Measurements from ENCODE around the gene LRRC56. TPM values are rescaled to one million over a fixed set of nuclear protein-coding genes. Genes with fewer than 3 reads are reported as not detected.
A peak's percentile ranks its signal among the peaks of the same experiment; 100 is the strongest.
"Not testable (repeated sequence)": the region's sequence is repeated elsewhere in the genome, so short reads cannot be mapped to it uniquely, and the experiment has no call there.

Gene LRRC56
- polyA plus RNA-seq, 1 donor, result 2.4 TPM

GRCh38 chr11:508956-509355, 28.4 kb upstream of the LRRC56 start:
- Histone ChIP-seq H3K27ac (ENCODE audit: low read length) (no peak overlapping the region), H3K36me3 (ENCODE audit: control insufficient read depth, insufficient read depth, low read length) (peaks cover 17% of the 10 kb centered on the region), H3K4me3 (ENCODE audit: low read length) (no peak overlapping the region), H3K9me3 (ENCODE audit: control insufficient read depth, low read depth, low read length) (peaks cover 3% of the 10 kb centered on the region), H3K27me3 (ENCODE audit: control insufficient read depth, insufficient read depth, low read length) (no peaks in the 10 kb centered on the region), H3K4me1 (ENCODE audit: control insufficient read depth, insufficient read depth, low read length) (peaks cover 17% of the 10 kb centered on the region)
- no CpG with 5 or more reads among the region's 5 CpGs for WGBS (ENCODE audit: insufficient coverage, low lambda C conversion rate)
- no peak for DNase-seq

- DNase-seq, result no peak
- peaks cover 12% of the 10 kb centered on the region for H3K9me3 ChIP-seq (ENCODE audit: control insufficient read depth, low read depth, low read length)
- H3K27me3 ChIP-seq (ENCODE audit: control insufficient read depth, insufficient read depth, low read length), result no peaks in the 10 kb centered on the region
- H3K27ac ChIP-seq (ENCODE audit: low read length), result no peak overlapping the region
- WGBS (ENCODE audit: insufficient coverage, low lambda C conversion rate), result 100% methylated on average over 2 of the region's 29 CpGs
- H3K4me3 ChIP-seq (ENCODE audit: low read length), result no peak overlapping the region
- peaks cover 17% of the 10 kb centered on the region for H3K36me3 ChIP-seq (ENCODE audit: control insufficient read depth, insufficient read depth, low read length)
- peaks cover 2% of the 10 kb centered on the region for H3K4me1 ChIP-seq (ENCODE audit: control insufficient read depth, insufficient read depth, low read length)
Measured at GRCh38 chr11:512761-513595, 24.3 kb upstream of the LRRC56 start.

- Histone ChIP-seq H3K36me3 (ENCODE audit: control insufficient read depth, insufficient read depth, low read length) (peaks cover 13% of the 10 kb centered on the region), H3K4me3 (ENCODE audit: low read length) (no peak overlapping the region), H3K27ac (ENCODE audit: low read length) (no peak overlapping the region), H3K9me3 (ENCODE audit: control insufficient read depth, low read depth, low read length) (peaks cover 17% of the 10 kb centered on the region), H3K4me1 (ENCODE audit: control insufficient read depth, insufficient read depth, low read length) (peaks cover 6% of the 10 kb centered on the region), H3K27me3 (ENCODE audit: control insufficient read depth, insufficient read depth, low read length) (no peaks in the 10 kb centered on the region)
- DNase-seq, result no peak
- no CpG with 5 or more reads among the region's 10 CpGs for WGBS (ENCODE audit: insufficient coverage, low lambda C conversion rate)
Measured at GRCh38 chr11:514606-515005, 22.7 kb upstream of the LRRC56 start.

GRCh38 chr11:515131-515530, 22.2 kb upstream of the LRRC56 start:
- DNase-seq, result no peak
- no CpG with 5 or more reads among the region's 6 CpGs for WGBS (ENCODE audit: insufficient coverage, low lambda C conversion rate)
- peaks cover 6% of the 10 kb centered on the region for H3K4me1 ChIP-seq (ENCODE audit: control insufficient read depth, insufficient read depth, low read length)
- H3K36me3 ChIP-seq (ENCODE audit: control insufficient read depth, insufficient read depth, low read length), result peaks cover 9% of the 10 kb centered on the region
- no peaks in the 10 kb centered on the region for H3K27me3 ChIP-seq (ENCODE audit: control insufficient read depth, insufficient read depth, low read length)
- H3K9me3 ChIP-seq (ENCODE audit: control insufficient read depth, low read depth, low read length), result peaks cover 17% of the 10 kb centered on the region
- no peak overlapping the region for H3K4me3 ChIP-seq (ENCODE audit: low read length)
- no peak overlapping the region for H3K27ac ChIP-seq (ENCODE audit: low read length)

GRCh38 chr11:516400-516799, 20.9 kb upstream of the LRRC56 start:
- Histone ChIP-seq H3K9me3 (ENCODE audit: control insufficient read depth, low read depth, low read length) (peaks cover 27% of the 10 kb centered on the region), H3K27ac (ENCODE audit: low read length) (no peak overlapping the region), H3K36me3 (ENCODE audit: control insufficient read depth, insufficient read depth, low read length) (peaks cover 7% of the 10 kb centered on the region), H3K4me1 (ENCODE audit: control insufficient read depth, insufficient read depth, low read length) (peaks cover 6% of the 10 kb centered on the region), H3K4me3 (ENCODE audit: low read length) (no peak overlapping the region), H3K27me3 (ENCODE audit: control insufficient read depth, insufficient read depth, low read length) (no peaks in the 10 kb centered on the region)
- WGBS (ENCODE audit: insufficient coverage, low lambda C conversion rate), result 92% methylated on average over 3 of the region's 4 CpGs
- DNase-seq, result no peak

GRCh38 chr11:516918-517685, 20.2 kb upstream of the LRRC56 start:
- not testable (repeated sequence) for H3K4me1 ChIP-seq (ENCODE audit: control insufficient read depth, insufficient read depth, low read length); H3K4me3 ChIP-seq (ENCODE audit: low read length); H3K27me3 ChIP-seq (ENCODE audit: control insufficient read depth, insufficient read depth, low read length); DNase-seq; H3K27ac ChIP-seq (ENCODE audit: low read length); H3K36me3 ChIP-seq (ENCODE audit: control insufficient read depth, insufficient read depth, low read length)
- no CpG with 5 or more reads among the region's 43 CpGs for whole genome bisulfite sequencing (ENCODE audit: insufficient coverage, low lambda C conversion rate)
- H3K9me3 ChIP-seq (ENCODE audit: control insufficient read depth, low read depth, low read length), result peaks cover 27% of the 10 kb centered on the region

- peak overlapping the region; percentile 60 for H3K27ac ChIP-seq (ENCODE audit: low read length)
- peaks cover under 1% of the 10 kb centered on the region for H3K36me3 ChIP-seq (ENCODE audit: control insufficient read depth, insufficient read depth, low read length)
- peaks cover 27% of the 10 kb centered on the region for H3K9me3 ChIP-seq (ENCODE audit: control insufficient read depth, low read depth, low read length)
- WGBS (ENCODE audit: insufficient coverage, low lambda C conversion rate), result no CpG with 5 or more reads among the region's 74 CpGs
- peak overlapping the region; percentile 27 for H3K4me3 ChIP-seq (ENCODE audit: low read length)
- H3K27me3 ChIP-seq (ENCODE audit: control insufficient read depth, insufficient read depth, low read length), result no peaks in the 10 kb centered on the region
- peaks cover 6% of the 10 kb centered on the region for H3K4me1 ChIP-seq (ENCODE audit: control insufficient read depth, insufficient read depth, low read length)
- DNase-seq, result peak; percentile 92 to 94
Measured at GRCh38 chr11:518463-519202, 18.7 kb upstream of the LRRC56 start.

- Histone ChIP-seq H3K27ac (ENCODE audit: low read length) (no peak overlapping the region), H3K27me3 (ENCODE audit: control insufficient read depth, insufficient read depth, low read length) (no peaks in the 10 kb centered on the region), H3K4me1 (ENCODE audit: control insufficient read depth, insufficient read depth, low read length) (peaks cover 6% of the 10 kb centered on the region), H3K36me3 (ENCODE audit: control insufficient read depth, insufficient read depth, low read length) (no peaks in the 10 kb centered on the region), H3K4me3 (ENCODE audit: low read length) (no peak overlapping the region), H3K9me3 (ENCODE audit: control insufficient read depth, low read depth, low read length) (peaks cover 27% of the 10 kb centered on the region)
- DNase-seq, result no peak
- WGBS (ENCODE audit: insufficient coverage, low lambda C conversion rate), result no CpG with 5 or more reads among the region's 39 CpGs
Measured at GRCh38 chr11:520428-521176, 16.7 kb upstream of the LRRC56 start.

GRCh38 chr11:521177-521688, 16.1 kb upstream of the LRRC56 start:
- H3K27ac ChIP-seq (ENCODE audit: low read length), result no peak overlapping the region
- WGBS (ENCODE audit: insufficient coverage, low lambda C conversion rate), result no CpG with 5 or more reads among the region's 10 CpGs
- no peaks in the 10 kb centered on the region for H3K36me3 ChIP-seq (ENCODE audit: control insufficient read depth, insufficient read depth, low read length)
- peaks cover 27% of the 10 kb centered on the region for H3K9me3 ChIP-seq (ENCODE audit: control insufficient read depth, low read depth, low read length)
- no peak for DNase-seq
- H3K4me3 ChIP-seq (ENCODE audit: low read length), result no peak overlapping the region
- H3K4me1 ChIP-seq (ENCODE audit: control insufficient read depth, insufficient read depth, low read length), result peaks cover 6% of the 10 kb centered on the region
- H3K27me3 ChIP-seq (ENCODE audit: control insufficient read depth, insufficient read depth, low read length), result no peaks in the 10 kb centered on the region

Measured in large intestine (tissue), 3 donors.